Measurements from ENCODE around the gene ACO1.

Gene ACO1

GRCh38 chr9:32430720-32431119, 46.3 kb downstream of the ACO1 start:
- no peak overlapping the region for H3K4me3 ChIP-seq (ENCODE audit: low read depth, low read length)
- TF ChIP-seq, protein P1, sequence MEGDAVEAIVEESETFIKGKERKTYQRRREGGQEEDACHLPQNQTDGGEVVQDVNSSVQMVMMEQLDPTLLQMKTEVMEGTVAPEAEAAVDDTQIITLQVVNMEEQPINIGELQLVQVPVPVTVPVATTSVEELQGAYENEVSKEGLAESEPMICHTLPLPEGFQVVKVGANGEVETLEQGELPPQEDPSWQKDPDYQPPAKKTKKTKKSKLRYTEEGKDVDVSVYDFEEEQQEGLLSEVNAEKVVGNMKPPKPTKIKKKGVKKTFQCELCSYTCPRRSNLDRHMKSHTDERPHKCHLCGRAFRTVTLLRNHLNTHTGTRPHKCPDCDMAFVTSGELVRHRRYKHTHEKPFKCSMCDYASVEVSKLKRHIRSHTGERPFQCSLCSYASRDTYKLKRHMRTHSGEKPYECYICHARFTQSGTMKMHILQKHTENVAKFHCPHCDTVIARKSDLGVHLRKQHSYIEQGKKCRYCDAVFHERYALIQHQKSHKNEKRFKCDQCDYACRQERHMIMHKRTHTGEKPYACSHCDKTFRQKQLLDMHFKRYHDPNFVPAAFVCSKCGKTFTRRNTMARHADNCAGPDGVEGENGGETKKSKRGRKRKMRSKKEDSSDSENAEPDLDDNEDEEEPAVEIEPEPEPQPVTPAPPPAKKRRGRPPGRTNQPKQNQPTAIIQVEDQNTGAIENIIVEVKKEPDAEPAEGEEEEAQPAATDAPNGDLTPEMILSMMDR (IDR thresholded peaks at IDR 0.05; ENCODE audit: low read depth, low read length) = no peak

DNA sequence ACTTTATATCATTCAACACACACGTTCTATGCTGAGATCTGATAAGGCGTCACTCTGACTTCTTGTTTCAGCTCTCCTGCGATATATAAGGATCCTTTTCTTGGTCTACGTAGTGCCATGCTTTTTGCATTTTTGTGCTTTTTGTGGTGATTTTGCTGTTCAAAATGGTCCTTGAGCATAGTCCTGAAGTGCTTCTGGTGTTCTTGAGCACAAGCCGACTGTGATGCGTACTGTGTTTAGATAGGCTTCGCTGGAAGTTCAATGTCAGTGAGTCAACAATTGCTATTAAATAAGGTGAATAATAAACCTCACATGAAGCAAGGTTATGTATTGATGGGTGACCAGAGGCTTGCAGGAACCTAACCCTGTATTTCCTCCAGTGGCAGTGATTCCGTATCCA, 46.8 kb downstream of the ACO1 start:
- no peak overlapping the region for H3K4me3 ChIP-seq (ENCODE audit: low read depth, low read length)
- TF ChIP-seq, protein P1 (IDR thresholded peaks at IDR 0.05; ENCODE audit: low read depth, low read length) = no peak

DNA sequence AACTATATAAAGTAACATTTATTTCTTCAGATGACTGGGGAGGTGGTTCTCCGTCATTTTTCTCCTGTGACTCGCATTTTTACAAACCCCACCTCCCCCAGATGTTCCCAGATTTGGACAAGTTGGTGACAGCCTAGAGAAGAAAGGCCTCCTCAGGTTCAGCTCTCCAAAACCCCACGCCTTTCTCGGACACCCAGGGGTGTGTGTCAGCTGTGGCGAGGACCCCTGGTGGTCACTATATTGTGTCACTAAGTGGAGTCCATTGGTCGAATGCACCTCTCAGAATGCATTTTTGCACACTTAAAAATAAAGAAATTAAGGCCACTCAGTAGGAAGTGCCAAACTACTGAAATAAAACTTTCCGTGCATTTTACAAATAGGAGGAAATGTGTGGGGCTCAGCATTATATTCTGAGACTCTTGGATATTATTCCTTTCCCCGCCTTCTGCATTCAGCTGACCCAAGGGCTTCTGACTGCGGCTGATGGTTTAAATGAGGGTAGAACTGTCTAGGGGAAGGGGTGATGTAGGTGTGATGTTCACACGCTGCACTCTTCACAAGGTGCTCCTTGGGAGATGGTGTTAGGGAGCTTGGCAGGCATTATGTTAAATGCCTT, 47.6 kb downstream of the ACO1 start:
- no peak overlapping the region for H3K4me3 ChIP-seq (ENCODE audit: low read depth, low read length)
- TF ChIP-seq, protein P1 (IDR thresholded peaks at IDR 0.05; ENCODE audit: low read depth, low read length) = peak; percentile 40

GRCh38 chr9:32434892-32435291, 50.4 kb downstream of the ACO1 start:
- TF ChIP-seq, protein P1 (IDR thresholded peaks at IDR 0.05; ENCODE audit: low read depth, low read length) = no peak
- H3K4me3 ChIP-seq (ENCODE audit: low read depth, low read length) = no peak overlapping the region

GRCh38 chr9:32441678-32442077, 57.2 kb downstream of the ACO1 start:
- no peak overlapping the region for H3K4me3 ChIP-seq (ENCODE audit: low read depth, low read length)
- TF ChIP-seq, protein P1 (IDR thresholded peaks at IDR 0.05; ENCODE audit: low read depth, low read length) = no peak

DNA sequence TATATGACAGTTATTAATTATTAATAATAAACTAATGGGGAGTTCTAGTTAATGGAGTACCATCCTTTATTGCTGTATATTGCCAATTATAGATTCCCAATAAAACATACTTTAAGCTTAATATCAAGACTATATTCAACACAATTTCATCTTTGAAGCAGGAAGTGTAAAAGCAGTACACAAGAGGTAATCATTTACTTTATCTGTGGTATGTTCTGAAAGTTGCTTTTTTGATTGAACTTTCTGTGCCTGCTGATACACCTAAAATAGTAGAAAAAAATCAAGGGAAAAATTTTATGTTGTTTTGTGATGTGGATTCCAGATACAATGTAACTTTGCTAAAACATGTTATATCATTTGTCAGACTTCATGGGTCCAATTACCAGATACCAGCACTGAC, 58.0 kb downstream of the ACO1 start:
- H3K4me3 ChIP-seq (ENCODE audit: low read depth, low read length) = no peak overlapping the region
- TF ChIP-seq, protein P1 (IDR thresholded peaks at IDR 0.05; ENCODE audit: low read depth, low read length) = no peak

DNA sequence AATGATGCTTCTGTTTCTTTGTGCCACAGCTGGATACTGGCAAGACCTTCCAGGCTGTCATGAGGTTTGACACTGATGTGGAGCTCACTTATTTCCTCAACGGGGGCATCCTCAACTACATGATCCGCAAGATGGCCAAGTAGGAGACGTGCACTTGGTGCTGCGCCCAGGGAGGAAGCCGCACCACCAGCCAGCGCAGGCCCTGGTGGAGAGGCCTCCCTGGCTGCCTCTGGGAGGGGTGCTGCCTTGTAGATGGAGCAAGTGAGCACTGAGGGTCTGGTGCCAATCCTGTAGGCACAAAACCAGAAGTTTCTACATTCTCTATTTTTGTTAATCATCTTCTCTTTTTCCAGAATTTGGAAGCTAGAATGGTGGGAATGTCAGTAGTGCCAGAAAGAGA, 65.5 kb downstream of the ACO1 start:
- H3K4me3 ChIP-seq (ENCODE audit: low read depth, low read length) = no peak overlapping the region
- TF ChIP-seq, protein P1 (IDR thresholded peaks at IDR 0.05; ENCODE audit: low read depth, low read length) = no peak

All from WI38 (cell line).